NK-92 treated with Interleukin-12 subunit alpha and Interleukin-12 subunit beta, amount 100 ng/mL, for 24 hours (cell line): ENCODE data around the gene HDC.

Experiments used
- DNase-seq: peaks from one replicate; lab custom pipeline; 2025; lab: John Stamatoyannopoulos, UW

Gene HDC

DNA sequence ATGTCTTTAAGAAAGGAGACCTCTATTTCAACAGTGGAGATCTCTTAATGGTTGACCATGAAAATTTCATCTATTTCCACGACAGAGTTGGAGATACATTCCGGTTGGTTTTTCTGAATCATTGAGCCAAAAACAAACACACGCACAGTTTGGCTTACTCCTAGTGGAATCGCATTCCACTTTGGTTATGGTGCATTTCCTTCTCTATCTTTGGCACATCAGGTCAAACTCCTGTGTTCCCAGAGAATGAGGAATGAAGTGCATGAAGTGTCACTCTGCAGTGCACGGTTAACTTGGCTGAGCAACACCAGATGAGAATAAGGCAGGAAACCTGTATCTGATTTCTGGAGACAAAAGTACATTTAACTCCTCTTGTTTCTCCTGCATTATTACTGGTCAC is 38.5 kb downstream of the HDC start:
- DNase-seq: no peak

DNA sequence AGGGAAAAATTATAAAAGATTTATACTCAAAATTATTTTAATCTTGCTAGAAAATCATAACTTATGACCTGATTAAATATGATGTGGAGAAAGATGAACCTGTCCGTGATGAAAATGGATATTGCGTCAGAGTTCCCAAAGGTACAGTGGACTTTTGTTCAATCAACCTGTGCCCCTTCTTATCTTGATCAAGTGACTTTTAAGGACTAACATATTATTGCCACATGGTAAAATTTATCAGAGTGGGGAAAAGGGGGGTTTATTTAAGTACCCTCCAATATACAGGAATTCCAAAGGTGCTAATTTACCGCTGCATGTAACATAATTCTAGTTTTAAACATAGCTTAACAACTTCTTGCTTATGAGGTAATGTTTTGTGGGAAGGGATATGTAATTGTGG is 39.6 kb downstream of the HDC start:
- no peak for DNase-seq

DNA sequence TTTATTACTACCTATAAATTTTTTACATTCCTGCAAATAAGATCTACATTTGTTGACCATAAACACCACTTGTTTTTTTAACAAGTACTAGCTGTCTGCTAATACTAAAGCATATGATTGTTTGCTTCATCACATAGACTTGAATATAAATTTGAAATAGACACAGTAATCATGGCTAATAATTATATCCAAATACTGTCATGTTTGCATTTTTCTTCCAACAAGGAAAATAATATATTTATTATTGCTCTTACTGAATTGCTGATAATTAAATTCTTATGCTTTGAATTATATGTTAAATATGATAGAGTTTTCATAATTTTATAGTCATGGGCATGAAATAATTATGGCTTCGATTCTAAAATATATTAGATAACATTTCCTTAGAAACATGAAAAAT is 40.5 kb downstream of the HDC start:
- no peak for DNase-seq

GRCh38 chr15:50224606-50225005 is 40.9 kb downstream of the HDC start:
- DNase-seq: no peak

DNA sequence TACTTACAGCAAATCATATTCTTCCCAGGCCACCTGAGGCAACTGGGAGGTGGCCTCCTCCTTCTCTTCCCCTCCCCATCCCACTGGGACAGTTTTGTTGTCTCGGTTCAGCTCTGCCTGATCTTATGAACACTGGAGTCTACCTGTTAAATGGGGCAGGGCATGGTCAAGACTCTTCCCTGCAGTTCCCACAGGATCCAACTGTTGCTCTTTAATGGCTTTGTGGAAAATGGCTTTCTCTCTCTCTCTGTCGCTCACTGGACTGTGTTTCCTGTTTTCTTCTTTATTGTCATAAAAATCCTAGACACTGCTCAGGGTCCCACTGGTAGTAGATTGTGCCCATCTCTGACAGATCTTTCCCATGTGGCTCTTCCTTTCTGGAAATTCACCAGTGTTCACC is 43.3 kb downstream of the HDC start:
- no peak for DNase-seq

GRCh38 chr15:50219820-50220219 is 45.7 kb downstream of the HDC start:
- DNase-seq: no peak

DNA sequence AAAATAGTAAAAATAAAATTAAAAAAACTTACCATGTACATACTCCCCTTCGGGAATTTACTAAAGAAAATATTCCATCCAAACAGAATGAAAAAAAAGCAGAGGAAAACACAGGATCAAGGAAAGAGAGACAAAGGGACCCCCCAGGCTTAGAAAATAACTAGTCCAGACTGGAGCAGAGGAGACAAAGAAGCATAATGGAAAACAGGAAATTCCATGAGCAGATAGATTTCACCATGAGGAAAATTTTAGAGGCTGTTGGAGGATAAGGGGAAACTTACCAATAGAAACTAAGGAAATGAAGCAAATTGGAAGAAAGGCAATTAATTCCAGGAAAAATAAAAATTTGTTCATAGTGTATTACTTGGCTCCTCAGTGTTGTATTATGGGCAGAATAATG is 46.8 kb downstream of the HDC start:
- DNase-seq: no peak

DNA sequence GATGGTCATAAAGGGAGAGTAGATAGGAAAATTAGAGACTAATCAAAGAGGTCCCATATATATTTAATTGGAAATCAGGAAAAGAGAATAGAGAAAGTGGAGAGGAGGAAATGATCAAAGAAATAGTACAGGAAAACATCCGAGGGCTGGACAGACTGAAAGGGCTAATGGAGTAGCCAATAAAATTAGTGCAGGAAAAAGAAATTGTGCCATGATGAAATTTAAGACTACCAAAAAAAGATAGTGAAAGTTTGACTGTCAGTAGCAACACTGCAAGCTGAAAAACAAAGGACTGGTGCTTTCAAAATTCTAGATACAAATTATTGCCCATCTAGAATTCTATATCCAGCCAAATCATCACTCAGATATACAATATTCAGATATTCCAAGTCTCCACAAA is 47.2 kb downstream of the HDC start:
- DNase-seq: no peak

DNA sequence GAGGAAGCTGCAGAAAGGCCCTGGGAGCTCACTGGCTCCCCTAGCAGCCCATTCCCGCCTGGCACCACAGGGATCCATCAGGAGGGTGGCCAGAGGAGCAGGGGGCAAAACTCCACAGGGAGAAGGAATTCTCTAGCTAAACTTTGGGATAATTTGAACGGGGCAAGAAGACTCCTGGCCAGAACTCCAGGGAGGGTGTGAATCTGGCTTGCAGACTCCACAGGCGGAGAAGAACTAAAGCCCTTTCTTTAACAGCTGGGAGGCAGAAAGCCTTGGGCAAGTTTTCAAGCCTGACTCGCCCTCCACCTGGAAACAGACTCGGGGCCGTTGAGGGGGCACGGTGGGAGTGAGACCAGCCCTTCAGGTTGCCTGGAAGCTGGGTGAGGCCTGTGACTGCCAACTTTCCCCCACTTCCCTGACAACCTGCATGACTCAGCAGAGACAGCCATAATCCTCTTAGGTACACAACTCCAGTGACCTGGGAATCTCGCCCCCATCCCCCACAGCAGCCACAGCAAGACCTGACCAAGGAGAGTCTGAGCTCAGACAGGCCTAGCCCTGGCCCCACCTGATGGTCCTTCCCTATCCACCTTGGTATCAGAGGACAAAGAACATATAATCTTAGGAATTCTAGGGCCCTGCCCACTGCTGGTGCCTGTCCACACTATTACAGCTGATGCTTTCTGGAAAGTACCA is 54.9 kb downstream of the HDC start:
- no peak for DNase-seq

GRCh38 chr15:50209809-50210208 is 55.7 kb downstream of the HDC start:
- DNase-seq: no peak

DNA sequence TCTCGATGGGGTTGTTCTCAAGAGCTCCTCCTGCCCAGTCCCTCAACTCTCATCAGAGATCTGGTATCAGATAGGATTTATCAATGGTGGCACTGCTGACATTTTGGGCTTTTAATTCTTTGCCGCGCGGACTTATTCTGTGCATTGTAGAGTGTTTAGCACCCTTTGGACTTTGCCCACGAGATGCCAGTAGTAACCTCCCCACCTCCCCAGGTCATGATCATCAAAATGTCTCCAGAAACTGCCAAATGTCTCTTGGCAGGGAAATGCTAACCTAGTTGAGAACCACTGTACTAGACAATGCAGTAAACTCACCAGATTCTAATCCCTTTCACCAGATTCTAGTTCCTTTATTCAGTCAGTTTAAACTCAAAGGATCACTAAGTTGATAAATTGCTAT is 59.5 kb downstream of the HDC start:
- no peak for DNase-seq

DNA sequence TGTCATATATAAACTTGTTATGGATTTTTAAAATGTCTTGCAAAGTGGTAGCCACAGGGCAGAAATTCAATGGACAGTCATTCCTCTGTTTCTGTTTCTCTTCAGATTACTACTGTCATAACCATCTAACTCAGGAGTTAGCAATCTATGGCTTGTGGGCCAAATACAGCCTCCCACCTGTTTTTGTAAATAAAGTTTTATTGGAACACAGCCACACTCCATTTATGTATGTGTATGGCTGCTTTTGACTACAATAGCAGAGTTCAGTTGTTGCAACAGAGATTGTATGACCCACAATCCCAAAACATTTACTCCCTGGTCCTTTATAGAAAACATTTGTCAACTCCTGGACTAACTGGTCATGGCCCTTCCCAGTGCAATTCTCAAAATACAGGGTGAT is 63.5 kb downstream of the HDC start:
- no peak for DNase-seq

DNA sequence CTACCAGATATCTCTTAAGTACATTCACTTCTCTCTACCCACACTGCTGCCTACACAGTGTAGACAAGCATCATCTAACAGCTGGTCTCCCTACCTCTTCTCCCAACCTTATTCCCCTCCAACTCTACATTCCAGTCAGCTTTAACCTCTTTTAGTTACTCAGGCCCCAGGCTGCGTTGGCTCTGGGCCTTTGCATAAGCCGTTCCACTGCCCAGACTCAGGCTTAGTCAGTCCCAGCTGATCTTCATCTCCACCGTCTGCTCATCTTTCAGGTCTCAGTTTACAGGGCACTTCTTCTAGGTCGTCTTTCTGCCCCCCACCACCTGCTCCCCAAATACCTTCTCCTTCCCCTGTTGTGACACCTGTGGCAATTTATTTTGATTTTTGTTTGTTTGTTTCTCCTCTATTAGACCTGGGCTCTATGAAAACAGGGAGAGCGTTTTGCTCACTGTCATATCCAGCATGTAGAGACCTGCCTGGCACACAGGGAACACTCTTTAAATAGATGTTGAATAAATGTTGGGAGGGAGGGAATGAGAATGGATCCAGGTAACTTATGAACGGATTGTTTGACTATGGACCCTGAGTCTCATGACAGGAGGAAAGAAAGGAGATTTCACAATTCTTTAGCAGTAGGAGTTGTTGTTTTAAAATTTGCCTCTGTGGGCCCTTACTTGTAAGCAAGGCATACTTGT is 72.5 kb downstream of the HDC start:
- no peak for DNase-seq

DNA sequence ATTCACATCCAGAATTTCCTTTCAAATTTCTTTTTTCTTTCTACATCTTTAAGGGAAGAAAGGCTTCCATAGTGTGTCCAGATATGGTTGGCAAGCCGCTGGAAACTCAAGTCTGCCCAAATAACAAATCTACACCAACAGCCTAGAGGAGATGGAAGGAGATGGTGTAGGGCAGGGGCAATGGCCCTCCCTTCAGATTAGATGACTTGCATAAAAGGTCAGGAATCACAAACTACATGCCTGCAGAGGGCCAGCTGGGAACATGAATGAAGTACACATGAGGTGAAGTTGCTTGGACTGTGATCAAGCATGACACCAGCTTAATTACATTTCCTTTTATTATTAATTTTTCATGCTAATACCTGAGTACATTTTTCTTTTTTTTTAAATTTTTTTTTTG is 73.4 kb downstream of the HDC start:
- DNase-seq: no peak
